Measurements from ENCODE around the gene LMF1.

The LMF1 gene

GRCh38 chr16:875182-876040 is 95.4 kb downstream of the LMF1 start:
- H3K9me3 Mint-ChIP-seq = no peaks in the 10 kb centered on the region
- H3K27me3 Mint-ChIP-seq (ENCODE audit: low read depth) = peaks cover 14% of the 10 kb centered on the region
- H3K4me1 Mint-ChIP-seq = peaks cover 6% of the 10 kb centered on the region
- H3K36me3 Mint-ChIP-seq (ENCODE audit: low read depth) = peaks cover 8% of the 10 kb centered on the region
- no peak overlapping the region for H3K4me3 Mint-ChIP-seq
- TF ChIP-seq CTCF (IDR thresholded peaks at IDR 0.05; ENCODE audit: unreplicated experiment in 3 of 3) = no peak
- H3K27ac Mint-ChIP-seq = no peak overlapping the region

GRCh38 chr16:874366-875181 is 96.2 kb downstream of the LMF1 start:
- Mint-ChIP-seq H3K4me1 (peaks cover 6% of the 10 kb centered on the region), H3K36me3 (ENCODE audit: low read depth) (peaks cover 8% of the 10 kb centered on the region), H3K27me3 (ENCODE audit: low read depth) (peaks cover 14% of the 10 kb centered on the region), H3K4me3 (no peak overlapping the region), H3K27ac (no peak overlapping the region), H3K9me3 (no peaks in the 10 kb centered on the region)
- no peak for TF ChIP-seq CTCF (IDR thresholded peaks at IDR 0.05; ENCODE audit: unreplicated experiment in 3 of 3)

GRCh38 chr16:873889-874288 is 96.9 kb downstream of the LMF1 start:
- no peak for TF ChIP-seq CTCF (IDR thresholded peaks at IDR 0.05; ENCODE audit: unreplicated experiment in 3 of 3)
- peaks cover 8% of the 10 kb centered on the region for H3K36me3 Mint-ChIP-seq (ENCODE audit: low read depth)
- no peak overlapping the region for H3K27ac Mint-ChIP-seq

GRCh38 chr16:873243-873661 is 97.5 kb downstream of the LMF1 start:
- Mint-ChIP-seq H3K9me3 (no peaks in the 10 kb centered on the region), H3K36me3 (ENCODE audit: low read depth) (peaks cover 8% of the 10 kb centered on the region), H3K27ac (no peak overlapping the region), H3K27me3 (ENCODE audit: low read depth) (peaks cover 14% of the 10 kb centered on the region), H3K4me3 (no peak overlapping the region), H3K4me1 (peaks cover 6% of the 10 kb centered on the region)
- no peak for TF ChIP-seq CTCF (IDR thresholded peaks at IDR 0.05; ENCODE audit: unreplicated experiment in 3 of 3)

More at GRCh38 chr16:873889-874288, 96.9 kb downstream of the LMF1 start:
- Mint-ChIP-seq H3K4me3 (no peak overlapping the region), H3K9me3 (no peaks in the 10 kb centered on the region), H3K27me3 (ENCODE audit: low read depth) (peaks cover 14% of the 10 kb centered on the region), H3K4me1 (peaks cover 6% of the 10 kb centered on the region)

GRCh38 chr16:872436-873242 is 98.1 kb downstream of the LMF1 start:
- H3K4me3 Mint-ChIP-seq = no peak overlapping the region
- H3K27ac Mint-ChIP-seq = no peak overlapping the region
- H3K9me3 Mint-ChIP-seq = no peaks in the 10 kb centered on the region
- H3K27me3 Mint-ChIP-seq (ENCODE audit: low read depth) = peaks cover 12% of the 10 kb centered on the region
- no peak for TF ChIP-seq CTCF (IDR thresholded peaks at IDR 0.05; ENCODE audit: unreplicated experiment in 3 of 3)
- peaks cover 8% of the 10 kb centered on the region for H3K36me3 Mint-ChIP-seq (ENCODE audit: low read depth)
- H3K4me1 Mint-ChIP-seq = peaks cover 6% of the 10 kb centered on the region
